HFF-Myc (cell line): ENCODE measurements around the gene NMU.

Experiments used
- DNase-seq: peaks from one replicate; pipeline ENCODE4 v3.0.0-alpha.2; 2011; ENCODE audit warnings: low read depth; ENCODE audit errors: extremely low read depth
- H3K4me3 ChIP-seq: replicated peaks from 2 replicates; pipeline ENCODE4 v1.5.1; 2011; ENCODE audit warnings: low read depth, mild to moderate bottlenecking, control low read depth, low read length
- CTCF ChIP-seq: IDR thresholded peaks from 2 replicates; pipeline ENCODE4 v1.5.1; 2012; ENCODE audit warnings: mild to moderate bottlenecking, low read depth, low read length, control low read depth; ENCODE audit errors: missing control alignments

The NMU gene

GRCh38 chr4:55654131-55654530, 18.0 kb upstream of the NMU start:
- H3K4me3 ChIP-seq = no peak overlapping the region
- no peak for TF ChIP-seq CTCF
- DNase-seq = no peak

GRCh38 chr4:55650483-55650882, 14.4 kb upstream of the NMU start:
- no peak for TF ChIP-seq CTCF
- no peak for DNase-seq

GRCh38 chr4:55637272-55637820, 1.2 kb upstream of the NMU start:
- DNase-seq = no peak
- H3K4me3 ChIP-seq = no peak overlapping the region
- no peak for TF ChIP-seq CTCF

More at GRCh38 chr4:55650483-55650882, 14.4 kb upstream of the NMU start:
- no peak overlapping the region for H3K4me3 ChIP-seq

GRCh38 chr4:55636656-55636999, 530 bp upstream of the NMU start:
- no peak for TF ChIP-seq CTCF
- DNase-seq = no peak
- 0 out of 2 replicates have a peak overlapping the region, but pooled peaks have one; percentile 4 for H3K4me3 ChIP-seq

GRCh38 chr4:55635282-55635681, 816 bp downstream of the NMU start:
- no peak for TF ChIP-seq CTCF
- no peak overlapping the region for H3K4me3 ChIP-seq
- DNase-seq = no peak

GRCh38 chr4:55634417-55635128, 1.5 kb downstream of the NMU start:
- H3K4me3 ChIP-seq = no peak overlapping the region
- no peak for DNase-seq
- no peak for TF ChIP-seq CTCF
